Measurements from ENCODE around the gene TRNP1.

- TF ChIP-seq EZH2 (IDR thresholded peaks at IDR 0.05; ENCODE audit: insufficient read depth, poor library complexity, severe bottlenecking) (no peak), EZH2phosphoT487 (IDR thresholded peaks at IDR 0.05; ENCODE audit: insufficient read depth, low read depth) (no peak)
These were observed 41.9 kb downstream of the TRNP1 start for GRCh38 chr1:27035344-27035743.

All from GM23248 (cell line).